ENCODE results near the gene DYSF.

The DYSF gene

DNA sequence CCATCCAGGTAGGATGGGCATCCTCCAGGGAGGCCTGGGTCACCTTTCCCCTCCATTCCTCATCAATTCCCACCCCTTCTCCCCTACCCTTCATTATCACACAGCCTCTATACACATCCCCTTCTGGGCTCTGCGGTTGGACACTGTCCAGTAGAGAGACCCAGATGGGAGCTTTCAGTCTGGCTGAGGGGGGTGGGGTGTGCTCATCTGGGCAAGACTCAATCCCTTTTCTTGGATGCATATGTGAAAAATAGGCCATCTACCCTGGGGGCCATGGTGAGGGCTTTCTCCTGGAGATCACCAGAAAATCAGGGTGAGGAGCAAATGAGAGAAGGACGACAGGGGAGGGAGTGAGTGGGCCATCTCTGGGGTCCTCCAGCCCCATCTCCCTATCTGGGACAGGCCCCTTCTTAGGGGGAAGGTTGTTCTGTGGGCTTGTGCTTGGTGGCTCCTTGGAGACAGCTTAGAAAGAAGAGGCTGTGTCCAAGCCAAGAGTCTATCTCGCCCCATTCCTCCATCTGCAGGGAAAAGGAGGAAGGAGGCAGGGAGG lies 160.1 kb downstream of the DYSF start:
- no peaks in the 10 kb centered on the region for H3K9me3 ChIP-seq (ENCODE audit: control insufficient read depth, insufficient read depth, low read length)
- no peak overlapping the region for H3K4me3 ChIP-seq (ENCODE audit: low read length)
- DNase-seq (ENCODE audit: low read depth, low spot score): no peak
- no peak overlapping the region for H3K27ac ChIP-seq (ENCODE audit: low read length)
- H3K36me3 ChIP-seq (ENCODE audit: control insufficient read depth, insufficient read depth, low read length): no peaks in the 10 kb centered on the region
- no CpG with 5 or more reads among the region's 3 CpGs for WGBS (ENCODE audit: insufficient coverage, insufficient read length)
- H3K4me1 ChIP-seq (ENCODE audit: control insufficient read depth, insufficient read depth, low read length): no peaks in the 10 kb centered on the region
- no peaks in the 10 kb centered on the region for H3K27me3 ChIP-seq (ENCODE audit: control insufficient read depth, insufficient read depth, low read length)

- no peaks in the 10 kb centered on the region for H3K4me1 ChIP-seq (ENCODE audit: control insufficient read depth, insufficient read depth, low read length)
- H3K4me3 ChIP-seq (ENCODE audit: low read length): no peak overlapping the region
- H3K27me3 ChIP-seq (ENCODE audit: control insufficient read depth, insufficient read depth, low read length): no peaks in the 10 kb centered on the region
- H3K9me3 ChIP-seq (ENCODE audit: control insufficient read depth, insufficient read depth, low read length): no peaks in the 10 kb centered on the region
- DNase-seq (ENCODE audit: low read depth, low spot score): no peak
- H3K36me3 ChIP-seq (ENCODE audit: control insufficient read depth, insufficient read depth, low read length): no peaks in the 10 kb centered on the region
- no peak overlapping the region for H3K27ac ChIP-seq (ENCODE audit: low read length)
- no CpG with 5 or more reads among the region's 8 CpGs for WGBS (ENCODE audit: insufficient coverage, insufficient read length)
Measured at GRCh38 chr2:71613953-71614925, 160.9 kb downstream of the DYSF start.

- Histone ChIP-seq H3K4me1 (ENCODE audit: control insufficient read depth, insufficient read depth, low read length) (no peaks in the 10 kb centered on the region), H3K27me3 (ENCODE audit: control insufficient read depth, insufficient read depth, low read length) (no peaks in the 10 kb centered on the region), H3K4me3 (ENCODE audit: low read length) (no peak overlapping the region), H3K9me3 (ENCODE audit: control insufficient read depth, insufficient read depth, low read length) (no peaks in the 10 kb centered on the region), H3K27ac (ENCODE audit: low read length) (no peak overlapping the region), H3K36me3 (ENCODE audit: control insufficient read depth, insufficient read depth, low read length) (no peaks in the 10 kb centered on the region)
- no CpG with 5 or more reads among the region's 9 CpGs for WGBS (ENCODE audit: insufficient coverage, insufficient read length)
- DNase-seq (ENCODE audit: low read depth, low spot score): no peak
Measured at GRCh38 chr2:71614976-71615766, 161.8 kb downstream of the DYSF start.

DNA sequence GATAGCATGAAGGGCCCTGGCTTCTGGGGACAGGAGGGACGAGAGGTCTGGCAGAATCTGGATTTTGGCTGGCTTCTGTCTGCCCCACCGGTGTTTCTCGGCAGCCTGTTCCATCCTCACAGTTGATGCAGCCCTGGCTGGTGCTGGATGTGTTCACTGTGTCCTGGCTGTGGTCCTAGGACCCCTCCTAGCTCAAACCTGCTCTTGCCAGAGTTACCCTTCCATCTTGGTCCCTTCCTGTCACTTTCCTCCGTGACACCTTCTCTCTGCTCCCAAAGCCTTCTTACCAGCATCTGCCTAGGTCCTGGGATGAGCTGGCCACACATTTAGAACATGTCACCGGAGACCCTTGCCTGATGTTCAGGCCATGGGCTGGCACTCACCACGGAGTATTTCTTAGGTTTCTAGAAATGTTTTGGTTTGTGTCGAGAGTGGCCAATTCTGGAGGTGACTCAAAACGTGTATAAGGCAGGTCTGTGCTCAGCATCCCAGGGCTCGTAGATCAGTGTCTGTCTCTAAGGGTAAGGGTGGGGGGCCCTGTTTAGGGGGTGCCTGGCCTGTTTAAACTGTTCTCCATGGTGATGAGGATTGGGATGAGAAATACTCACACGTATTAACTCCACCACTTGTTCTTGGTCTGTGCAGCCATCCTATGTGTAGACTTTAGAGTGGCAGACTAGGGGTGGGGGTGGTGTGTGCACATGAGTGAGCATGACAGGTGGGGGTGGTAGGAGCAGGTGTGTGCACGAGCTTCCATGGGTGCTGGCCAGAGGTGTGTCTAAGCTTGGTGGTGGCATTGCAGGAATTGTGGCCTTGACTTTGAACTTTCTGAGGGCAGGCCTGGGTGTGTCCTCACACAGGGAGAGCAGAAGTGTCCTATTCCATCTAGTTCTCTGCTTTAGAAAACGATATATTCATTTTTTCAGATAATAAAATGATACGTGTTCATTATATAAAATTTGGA lies 162.7 kb downstream of the DYSF start:
- no peak for DNase-seq (ENCODE audit: low read depth, low spot score)
- Histone ChIP-seq H3K4me1 (ENCODE audit: control insufficient read depth, insufficient read depth, low read length) (no peaks in the 10 kb centered on the region), H3K9me3 (ENCODE audit: control insufficient read depth, insufficient read depth, low read length) (no peaks in the 10 kb centered on the region), H3K4me3 (ENCODE audit: low read length) (no peak overlapping the region), H3K27ac (ENCODE audit: low read length) (no peak overlapping the region), H3K36me3 (ENCODE audit: control insufficient read depth, insufficient read depth, low read length) (no peaks in the 10 kb centered on the region), H3K27me3 (ENCODE audit: control insufficient read depth, insufficient read depth, low read length) (no peaks in the 10 kb centered on the region)
- no CpG with 5 or more reads among the region's 13 CpGs for whole genome bisulfite sequencing (ENCODE audit: insufficient coverage, insufficient read length)

DNA sequence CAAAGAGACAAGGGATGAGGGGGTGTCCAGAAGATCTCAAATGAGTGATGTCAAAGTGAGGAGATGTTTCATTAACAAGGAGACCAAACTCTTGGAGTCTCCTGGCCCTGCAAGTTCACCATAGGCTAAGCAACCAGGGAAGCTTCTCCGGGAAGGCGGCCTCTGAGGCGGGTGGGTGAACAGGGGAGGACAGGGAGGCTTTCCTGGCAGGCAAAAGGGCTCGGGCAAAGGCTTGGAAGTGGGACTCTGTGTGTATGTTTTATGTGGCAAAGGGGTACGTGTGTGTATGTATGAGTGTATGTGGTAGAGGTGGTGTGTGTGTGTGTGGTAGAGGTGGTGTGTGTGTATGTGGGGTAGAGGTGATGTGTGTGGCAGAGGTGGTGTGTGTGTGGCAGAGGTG lies 163.9 kb downstream of the DYSF start:
- Histone ChIP-seq H3K9me3 (ENCODE audit: control insufficient read depth, insufficient read depth, low read length) (no peaks in the 10 kb centered on the region), H3K27me3 (ENCODE audit: control insufficient read depth, insufficient read depth, low read length) (no peaks in the 10 kb centered on the region), H3K4me3 (ENCODE audit: low read length) (no peak overlapping the region), H3K27ac (ENCODE audit: low read length) (no peak overlapping the region), H3K36me3 (ENCODE audit: control insufficient read depth, insufficient read depth, low read length) (no peaks in the 10 kb centered on the region), H3K4me1 (ENCODE audit: control insufficient read depth, insufficient read depth, low read length) (no peaks in the 10 kb centered on the region)
- DNase-seq (ENCODE audit: low read depth, low spot score): no peak
- 100% methylated on average over 1 of the region's 5 CpGs for WGBS (ENCODE audit: insufficient coverage, insufficient read length)

DNA sequence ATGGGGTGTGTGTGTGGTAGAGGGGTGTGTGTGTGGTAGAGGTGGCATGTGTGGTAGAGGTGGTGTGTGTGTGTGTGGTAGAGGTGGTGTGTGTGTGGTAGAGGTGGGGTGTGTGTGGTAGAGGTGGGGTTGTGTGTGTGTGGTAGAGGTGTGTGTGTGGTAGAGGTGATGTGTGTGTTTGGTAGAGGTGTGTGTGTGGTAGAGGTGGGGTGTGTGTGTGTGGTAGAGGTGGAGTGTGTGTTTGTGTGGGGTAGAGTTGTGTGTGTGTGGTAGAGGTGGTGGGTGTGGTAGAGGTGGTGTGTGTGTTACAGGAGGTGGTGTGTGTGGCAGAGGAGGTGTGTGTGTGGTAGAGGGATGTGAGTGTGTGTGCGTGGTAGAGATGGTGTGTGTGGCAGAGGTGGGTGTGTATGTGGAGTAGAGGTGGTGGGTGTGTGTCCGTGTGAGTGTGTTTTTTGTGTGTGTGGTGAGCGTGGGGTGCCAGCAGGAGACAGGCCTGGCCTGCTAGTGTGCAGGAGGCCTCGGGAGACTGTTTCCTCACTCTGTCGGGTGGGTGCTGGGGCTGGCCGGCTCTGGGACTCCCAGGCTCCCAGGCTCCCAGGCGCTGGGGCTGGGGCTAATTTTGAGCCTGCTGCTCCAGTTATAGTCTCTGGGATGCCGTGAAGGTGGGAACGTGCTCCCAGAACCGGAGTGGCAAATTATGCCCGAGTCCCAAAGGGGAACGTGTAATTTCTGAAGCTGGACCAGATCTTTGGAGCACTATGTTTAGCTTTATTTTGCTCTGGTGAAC lies 165.2 kb downstream of the DYSF start:
- 100% methylated on average over 2 of the region's 12 CpGs for WGBS (ENCODE audit: insufficient coverage, insufficient read length)
- H3K27me3 ChIP-seq (ENCODE audit: control insufficient read depth, insufficient read depth, low read length): no peaks in the 10 kb centered on the region
- H3K4me1 ChIP-seq (ENCODE audit: control insufficient read depth, insufficient read depth, low read length): no peaks in the 10 kb centered on the region
- no peak overlapping the region for H3K27ac ChIP-seq (ENCODE audit: low read length)
- H3K36me3 ChIP-seq (ENCODE audit: control insufficient read depth, insufficient read depth, low read length): no peaks in the 10 kb centered on the region
- DNase-seq (ENCODE audit: low read depth, low spot score): no peak
- H3K4me3 ChIP-seq (ENCODE audit: low read length): no peak overlapping the region
- no peaks in the 10 kb centered on the region for H3K9me3 ChIP-seq (ENCODE audit: control insufficient read depth, insufficient read depth, low read length)

GRCh38 chr2:71619230-71619741 lies 165.9 kb downstream of the DYSF start:
- Histone ChIP-seq H3K4me1 (ENCODE audit: control insufficient read depth, insufficient read depth, low read length) (no peaks in the 10 kb centered on the region), H3K27me3 (ENCODE audit: control insufficient read depth, insufficient read depth, low read length) (no peaks in the 10 kb centered on the region), H3K9me3 (ENCODE audit: control insufficient read depth, insufficient read depth, low read length) (no peaks in the 10 kb centered on the region), H3K27ac (ENCODE audit: low read length) (no peak overlapping the region), H3K4me3 (ENCODE audit: low read length) (no peak overlapping the region), H3K36me3 (ENCODE audit: control insufficient read depth, insufficient read depth, low read length) (no peaks in the 10 kb centered on the region)
- WGBS (ENCODE audit: insufficient coverage, insufficient read length): no CpG with 5 or more reads among the region's 15 CpGs
- no peak for DNase-seq (ENCODE audit: low read depth, low spot score)

DNA sequence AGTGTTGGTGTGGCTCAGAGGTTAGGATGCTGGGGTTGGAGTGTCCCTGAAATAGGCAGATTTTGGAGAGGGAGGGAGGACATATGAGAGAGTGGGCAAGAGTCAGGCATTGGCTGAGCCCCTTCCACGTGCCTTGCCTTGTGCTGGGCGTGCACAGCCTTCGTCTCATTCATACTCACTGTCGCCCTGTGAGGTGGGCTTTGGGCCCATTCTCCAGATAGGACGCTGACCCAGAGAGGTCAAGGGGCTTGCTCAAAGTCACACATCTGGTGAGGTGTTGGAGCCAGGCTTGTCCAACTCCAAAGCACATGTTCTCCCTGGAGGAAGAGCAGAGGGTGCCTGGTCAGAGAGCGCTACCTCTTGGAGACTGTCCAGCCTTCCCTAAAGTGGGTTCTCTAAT lies 166.8 kb downstream of the DYSF start:
- DNase-seq (ENCODE audit: low read depth, low spot score): no peak
- Histone ChIP-seq H3K36me3 (ENCODE audit: control insufficient read depth, insufficient read depth, low read length) (no peaks in the 10 kb centered on the region), H3K4me3 (ENCODE audit: low read length) (no peak overlapping the region), H3K27me3 (ENCODE audit: control insufficient read depth, insufficient read depth, low read length) (no peaks in the 10 kb centered on the region), H3K9me3 (ENCODE audit: control insufficient read depth, insufficient read depth, low read length) (no peaks in the 10 kb centered on the region), H3K4me1 (ENCODE audit: control insufficient read depth, insufficient read depth, low read length) (no peaks in the 10 kb centered on the region), H3K27ac (ENCODE audit: low read length) (no peak overlapping the region)
- WGBS (ENCODE audit: insufficient coverage, insufficient read length): no CpG with 5 or more reads among the region's 6 CpGs

- no peaks in the 10 kb centered on the region for H3K9me3 ChIP-seq (ENCODE audit: control insufficient read depth, insufficient read depth, low read length)
- H3K4me3 ChIP-seq (ENCODE audit: low read length): no peak overlapping the region
- H3K27ac ChIP-seq (ENCODE audit: low read length): no peak overlapping the region
- no CpG with 5 or more reads among the region's 5 CpGs for WGBS (ENCODE audit: insufficient coverage, insufficient read length)
- no peaks in the 10 kb centered on the region for H3K4me1 ChIP-seq (ENCODE audit: control insufficient read depth, insufficient read depth, low read length)
- no peaks in the 10 kb centered on the region for H3K27me3 ChIP-seq (ENCODE audit: control insufficient read depth, insufficient read depth, low read length)
- DNase-seq (ENCODE audit: low read depth, low spot score): no peak
- H3K36me3 ChIP-seq (ENCODE audit: control insufficient read depth, insufficient read depth, low read length): no peaks in the 10 kb centered on the region
Measured at GRCh38 chr2:71620851-71621251, 167.5 kb downstream of the DYSF start.

Data from iPS DF 6.9 (cell line).